SK-N-MC (cell line): ENCODE results near the gene NPFF.

Experiments
- EZH2 ChIP-seq: fragments of 200-600 bp; sonication (generic); IDR thresholded peaks from one replicate; pipeline ENCODE4 v1.6.1; 2017; ENCODE audit warnings: antibody characterized with exemption
- FOXP2 ChIP-seq: optimal IDR thresholded peaks from 2 replicates; pipeline ENCODE3; 2011; ENCODE audit warnings: mild to moderate bottlenecking, moderate library complexity; ENCODE audit not compliant: insufficient read depth; ENCODE audit errors: extremely low read length, control extremely low read depth
- POLR2AphosphoS5 ChIP-seq: IDR thresholded peaks from 2 replicates; pipeline ENCODE4 v1.6.1; 2012; ENCODE audit warnings: mild to moderate bottlenecking, low read depth, low read length, borderline replicate concordance

GRCh38 chr12:53485955-53486735, 21.1 kb downstream of the NPFF start:
- TF ChIP-seq POLR2AphosphoS5 (no peak; the same call in none of the 2 replicates), EZH2 (no peak), FOXP2 (no peak)
